Heart left ventricle (tissue), 16 donors: ENCODE results near the gene ATOH1. TPM values are rescaled to one million over a fixed set of nuclear protein-coding genes. Genes with fewer than 3 reads are reported as not detected.
A peak's percentile ranks its signal among the peaks of the same experiment; 100 is the strongest.

Experiments used
- ATAC-seq, 4 donors: fragments of 200-7000 bp; cut with Tn5 transposase; one replicate each; pipeline ENCODE4 v1.9.1; 2020 to 2022; ENCODE audit warnings: moderate library complexity in 4 of 4, mild to moderate bottlenecking in 3 of 4, moderate number of reproducible peaks in 1 of 4
- DNase-seq, 5 donors: peaks; one replicate each; pipeline ENCODE4 v3.0.0-alpha.2; 2020
- H3K27ac ChIP-seq, 12 donors: fragments of 200-600 bp; sonication (generic) in 4 of 12; one replicate each; pipeline versions ENCODE4 v1.5.0 to v1.8.0; 2016 to 2022; ENCODE audit warnings: mild to moderate bottlenecking in 2 of 12
- H3K27me3 ChIP-seq, 9 donors: fragments of 200-600 bp; sonication (generic) in 2 of 9; one replicate each; pipeline versions ENCODE4 v1.5.1 to v1.8.0; 2016 to 2022; ENCODE audit warnings: mild to moderate bottlenecking in 3 of 9
- H3K36me3 ChIP-seq, 9 donors: fragments of 200-600 bp; sonication (generic) in 2 of 9; one replicate each; pipeline versions ENCODE4 v1.5.0 to v1.8.0; 2018 to 2022; ENCODE audit warnings: mild to moderate bottlenecking in 2 of 9
- H3K4me1 ChIP-seq, 12 donors: fragments of 200-600 bp; sonication (generic) in 4 of 12; one replicate each; pipeline versions ENCODE4 v1.5.0 to v1.8.0; 2016 to 2022; ENCODE audit warnings: mild to moderate bottlenecking in 3 of 12
- H3K4me3 ChIP-seq, 12 donors: fragments of 200-600 bp; sonication (generic) in 4 of 12; one replicate each; pipeline versions ENCODE4 v1.5.0 to v1.8.0; 2017 to 2022; ENCODE audit warnings: mild to moderate bottlenecking in 9 of 12, moderate library complexity in 4 of 12
- H3K9me3 ChIP-seq, 12 donors: fragments of 200-600 bp; sonication (generic) in 4 of 12; one replicate each; pipeline versions ENCODE4 v1.5.0 to v1.8.0; 2016 to 2022; ENCODE audit warnings: mild to moderate bottlenecking in 1 of 12
- POLR2A ChIP-seq, 2 donors: fragments of 450-650 bp; IDR thresholded peaks; one replicate each; pipeline ENCODE4 v1.6.1; 2017; ENCODE audit warnings: antibody characterized with exemption in 2 of 2, mild to moderate bottlenecking in 2 of 2, moderate library complexity in 2 of 2
- WGBS, 4 donors: extraction: QIAGEN DNeasy Blood & Tissue Kit in 2 of 4; methylation state at CpG; one replicate each; pipeline versions ENCODE4 v1.1.5 to v1.1.7; 2013 to 2018; 5-methylcytosine and 5-hydroxymethylcytosine counted together
- intact Hi-C, 10 donors: fragments of 100-400 bp; cut with DNase I; formaldehyde crosslinking; loops; one replicate each; pipeline versions ENCODE4 v1.11.1 to v1.14.2; 2022
- polyA plus RNA-seq, 2 donors: library from polyadenylated mRNA; stranded (reverse); fragments of 200-250 nt; gene quantifications; one replicate each; pipeline ENCODE4 v1.2.3, GENCODE V29; 2013
- total RNA-seq, 9 donors: library from RNA; depleted of rRNA in 2 of 9; stranded (reverse); fragments of >200 nt in 2 of 9; fragmentation: NEBNext Ultra II Directional in 3 of 9; extraction: Animal tissue kit (Norgen Biotek cat#: 25700) in 3 of 9; gene quantifications; one replicate each; pipeline versions ENCODE4 v1.1.0 to v1.2.4, GENCODE V29; 2016 to 2023
- TF ChIP-seq, protein P1 (sequence below), 12 donors: fragments of 200-600 bp; sonication (generic) in 4 of 12; IDR thresholded peaks; one replicate each; pipeline versions ENCODE4 v1.5.0 to v1.8.0; 2018 to 2022; ENCODE audit warnings: antibody characterized with exemption in 12 of 12, mild to moderate bottlenecking in 5 of 12
- donor health status: ischemic (EF 13 %, LVEDD 7.1; RV severe dilation, severe dysfunction).
- donor health status: healthy with polysubstance abuse.
- donor health status: DM: no; HTN: yes; CAD: no.
- donor health status: DM: no; HTN: no; CAD: no.
- donor health status: ischemic (EF 25% LVEDD 6.9; RV normal size, moderate dysfunction).
- donor health status: ischemic (EF 25% LVEDD 5.7; RV mildly dilated, moderate dysfunction).
- donor health status: healthy.
- donor health status: DM: yes; HTN: yes; CAD: no.
- donor health status: ischemic (EF 35%, LVEDD 5.7; RV mildly dilated, moderate dysfunction).
- donor health status: nonischemic (EF 11% LVEDD 7.7; RV severe dilation, severe dysfunction).
- donor health status: DM: yes; HTN: yes; CAD: no.
- donor health status: PGD.
- donor health status: ischemic (EF 29% LVEDD 5.4; RV normal size, mild dysfunction).
- donor health status: nonischemic (EF 23%, LVEDD 6.1; RV moderate dilation, normal function).

ATOH1 gene
- total and polyA plus RNA-seq, 11 donors: not detected

DNA sequence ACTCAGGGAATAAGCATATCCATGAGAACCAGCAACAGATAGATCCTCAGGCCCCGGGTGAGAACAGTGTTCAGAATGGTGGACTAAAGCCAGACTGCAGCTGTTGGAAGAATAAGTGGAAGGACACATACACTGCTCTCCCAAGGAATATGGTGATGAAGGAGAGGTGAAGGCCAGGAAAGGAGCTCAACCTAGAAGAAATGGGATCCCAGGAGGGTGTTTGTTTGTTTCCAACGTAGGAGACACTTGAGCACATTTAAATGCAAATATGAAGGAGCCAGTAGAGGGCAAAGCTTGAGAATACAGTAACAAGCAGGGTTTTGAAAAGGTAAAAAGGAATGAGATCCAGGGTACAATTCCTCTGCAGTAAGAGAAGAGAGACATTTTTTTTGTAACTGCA lies 42.4 kb upstream of the ATOH1 start:
- ATAC-seq: no peak
- no peak overlapping the region for H3K4me3 ChIP-seq
- no peaks in the 10 kb centered on the region for H3K36me3 ChIP-seq
- no peaks in the 10 kb centered on the region for H3K4me1 ChIP-seq
- H3K9me3 ChIP-seq: no peaks in the 10 kb centered on the region
- no peaks in the 10 kb centered on the region for H3K27me3 ChIP-seq
- H3K27ac ChIP-seq: no peak overlapping the region
- no peak for TF ChIP-seq POLR2A (IDR thresholded peaks at IDR 0.05)
- TF ChIP-seq, protein P1, sequence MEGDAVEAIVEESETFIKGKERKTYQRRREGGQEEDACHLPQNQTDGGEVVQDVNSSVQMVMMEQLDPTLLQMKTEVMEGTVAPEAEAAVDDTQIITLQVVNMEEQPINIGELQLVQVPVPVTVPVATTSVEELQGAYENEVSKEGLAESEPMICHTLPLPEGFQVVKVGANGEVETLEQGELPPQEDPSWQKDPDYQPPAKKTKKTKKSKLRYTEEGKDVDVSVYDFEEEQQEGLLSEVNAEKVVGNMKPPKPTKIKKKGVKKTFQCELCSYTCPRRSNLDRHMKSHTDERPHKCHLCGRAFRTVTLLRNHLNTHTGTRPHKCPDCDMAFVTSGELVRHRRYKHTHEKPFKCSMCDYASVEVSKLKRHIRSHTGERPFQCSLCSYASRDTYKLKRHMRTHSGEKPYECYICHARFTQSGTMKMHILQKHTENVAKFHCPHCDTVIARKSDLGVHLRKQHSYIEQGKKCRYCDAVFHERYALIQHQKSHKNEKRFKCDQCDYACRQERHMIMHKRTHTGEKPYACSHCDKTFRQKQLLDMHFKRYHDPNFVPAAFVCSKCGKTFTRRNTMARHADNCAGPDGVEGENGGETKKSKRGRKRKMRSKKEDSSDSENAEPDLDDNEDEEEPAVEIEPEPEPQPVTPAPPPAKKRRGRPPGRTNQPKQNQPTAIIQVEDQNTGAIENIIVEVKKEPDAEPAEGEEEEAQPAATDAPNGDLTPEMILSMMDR (IDR thresholded peaks at IDR 0.05): no peak
- intact Hi-C loops: no loop called here
- 43 to 69% (median 60%) methylated on average over 2 of the region's 2 CpGs for WGBS, 4 donors
- DNase-seq: no peak

DNA sequence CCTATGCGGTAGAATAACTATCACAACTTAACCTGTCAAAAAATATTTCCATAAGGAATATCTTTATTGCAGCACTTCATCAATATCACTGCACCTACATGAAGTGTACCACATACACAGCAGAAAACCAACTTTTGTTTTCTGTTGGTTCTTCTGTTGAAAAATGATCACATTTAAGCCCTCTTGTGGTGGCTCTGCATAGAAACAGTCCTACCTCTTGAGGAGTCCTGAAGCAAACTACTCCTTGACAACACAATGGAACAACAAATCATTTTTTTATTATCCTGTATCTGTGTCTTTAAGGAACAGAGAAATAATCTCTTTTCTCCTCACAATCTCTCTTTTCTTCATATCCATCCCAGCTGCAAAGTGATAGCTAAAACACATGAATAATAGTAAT lies 39.8 kb upstream of the ATOH1 start:
- H3K27ac ChIP-seq: no peak overlapping the region
- no peaks in the 10 kb centered on the region for H3K27me3 ChIP-seq
- H3K9me3 ChIP-seq: no peaks in the 10 kb centered on the region
- intact Hi-C loops: no loop called here
- no peaks in the 10 kb centered on the region for H3K4me1 ChIP-seq
- no peak for ATAC-seq
- DNase-seq: no peak
- H3K4me3 ChIP-seq: no peak overlapping the region
- H3K36me3 ChIP-seq: no peaks in the 10 kb centered on the region
- 93 to 98% (median 94%) methylated on average over 1 of the region's 1 CpG for WGBS, 4 donors
- no peak for TF ChIP-seq POLR2A (IDR thresholded peaks at IDR 0.05)
- TF ChIP-seq, protein P1 (IDR thresholded peaks at IDR 0.05): peak in 1 of 12 donors; percentile 10

DNA sequence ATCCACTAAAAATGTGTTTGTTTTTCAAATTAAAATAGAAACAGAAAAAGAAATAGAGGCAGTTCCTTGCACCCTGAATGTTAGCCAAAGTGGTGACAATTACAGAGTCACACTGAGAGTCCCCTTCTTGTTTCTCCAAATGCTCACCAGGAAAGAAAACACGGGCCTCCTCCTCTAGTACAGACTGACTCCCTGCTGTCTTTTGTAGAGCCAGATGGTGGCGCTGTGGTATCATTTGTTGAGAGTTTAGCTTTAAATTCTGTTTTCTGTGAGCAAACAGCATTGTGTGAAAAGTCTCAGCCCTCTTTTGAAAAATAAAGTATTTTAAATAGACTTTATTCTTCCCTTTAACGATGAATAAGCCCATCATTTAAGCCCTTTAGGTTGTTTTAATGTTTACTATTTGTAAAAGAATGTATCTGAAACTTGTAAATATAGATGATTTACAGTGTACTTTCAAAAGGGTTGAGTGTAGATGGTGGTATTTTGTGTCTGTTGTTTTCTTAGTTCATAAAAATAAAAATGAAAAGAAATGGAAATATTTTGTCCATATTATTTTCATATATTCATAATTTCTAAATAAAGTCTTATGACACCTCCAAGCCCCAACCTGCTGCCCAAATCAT lies 36.9 kb upstream of the ATOH1 start:
- TF ChIP-seq, protein P1 (IDR thresholded peaks at IDR 0.05): peak; percentile 50 to 82 (median 74)
- no peak for TF ChIP-seq POLR2A (IDR thresholded peaks at IDR 0.05)
- 1 to 2% (median 1%) methylated on average over 3 of the region's 3 CpGs for WGBS, 4 donors
- Histone ChIP-seq H3K27me3 (peaks cover 0 to 4% (median 0%) of the 10 kb centered on the region in 9 donors), H3K4me3 (no peak overlapping the region), H3K9me3 (no peaks in the 10 kb centered on the region), H3K4me1 (no peaks in the 10 kb centered on the region), H3K36me3 (no peaks in the 10 kb centered on the region), H3K27ac (no peak overlapping the region)
- ATAC-seq (peak in 3 of 4 donors; percentile 30 to 68 (median 56)), DNase-seq (peak in 1 of 5 donors; percentile 18)
- intact Hi-C loops: loop anchor here (2.0 to 10.0 kb wide), 8 partner anchors 331 to 603 kb away; no protein-coding TSS in a partner anchor

DNA sequence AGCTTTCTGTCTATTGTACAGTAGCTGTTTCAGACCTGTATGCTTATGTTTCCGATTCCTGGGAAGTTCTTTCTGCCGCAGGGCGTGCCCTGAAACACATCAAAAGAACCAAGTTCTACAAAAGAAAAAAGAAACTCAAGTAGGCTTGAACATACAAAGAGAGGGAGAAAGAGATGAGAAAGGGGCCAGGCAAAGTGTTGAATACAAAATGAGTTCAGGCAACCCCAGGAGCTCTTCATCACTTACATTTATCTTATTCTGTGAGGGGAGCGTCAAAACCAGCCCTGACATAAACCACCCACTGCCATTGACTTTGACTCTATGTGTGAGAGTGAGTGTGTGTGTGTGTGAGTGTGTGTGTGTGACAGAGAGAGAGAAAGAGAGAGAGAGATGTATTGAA lies 26.5 kb upstream of the ATOH1 start:
- TF ChIP-seq, protein P1 (IDR thresholded peaks at IDR 0.05): no peak
- no peak for TF ChIP-seq POLR2A (IDR thresholded peaks at IDR 0.05)
- no peaks in the 10 kb centered on the region for H3K4me1 ChIP-seq
- DNase-seq: no peak
- H3K9me3 ChIP-seq: no peaks in the 10 kb centered on the region
- 65 to 78% (median 73%) methylated on average over 4 of the region's 4 CpGs for WGBS, 4 donors
- ATAC-seq: no peak
- H3K36me3 ChIP-seq: no peaks in the 10 kb centered on the region
- H3K27ac ChIP-seq: no peak overlapping the region
- intact Hi-C loops: no loop called here
- peaks cover 0 to 6% (median 0%) of the 10 kb centered on the region in 9 donors for H3K27me3 ChIP-seq
- H3K4me3 ChIP-seq: no peak overlapping the region
